AG08396 (cell line): ENCODE results near the gene TOP1.
A peak's percentile ranks its signal among the peaks of the same experiment; 100 is the strongest.

ENCODE experiments used
- DNase-seq: peaks from one replicate; pipeline ENCODE4 v3.0.0; 2012; ENCODE audit warnings: low spot score, mixed read lengths

Gene TOP1

GRCh38 chr20:41038149-41038877, 9.7 kb downstream of the TOP1 start:
- no peak for DNase-seq

GRCh38 chr20:41038878-41039404, 10.3 kb downstream of the TOP1 start:
- no peak for DNase-seq

- DNase-seq, result no peak
Observed at GRCh38 chr20:41040855-41041254, 12.2 kb downstream of the TOP1 start.

GRCh38 chr20:41041693-41042092, 13.1 kb downstream of the TOP1 start:
- DNase-seq, result no peak

GRCh38 chr20:41044409-41045062, 15.9 kb downstream of the TOP1 start:
- DNase-seq, result no peak

- DNase-seq, result no peak
Observed at GRCh38 chr20:41045671-41046070, 17.0 kb downstream of the TOP1 start.

GRCh38 chr20:41046716-41047115, 18.1 kb downstream of the TOP1 start:
- peak; percentile 20 for DNase-seq

GRCh38 chr20:41047279-41047974, 18.8 kb downstream of the TOP1 start:
- DNase-seq, result no peak

GRCh38 chr20:41047975-41048305, 19.3 kb downstream of the TOP1 start:
- peak; percentile 43 for DNase-seq

- DNase-seq, result no peak
Observed at GRCh38 chr20:41048461-41049301, 20.1 kb downstream of the TOP1 start.

- no peak for DNase-seq
Observed at GRCh38 chr20:41049451-41049850, 20.8 kb downstream of the TOP1 start.

- peak; percentile 24 for DNase-seq
Observed at GRCh38 chr20:41050361-41051008, 21.9 kb downstream of the TOP1 start.

GRCh38 chr20:41051009-41051825, 22.6 kb downstream of the TOP1 start:
- no peak for DNase-seq

- peak; percentile 30 for DNase-seq
Observed at GRCh38 chr20:41052742-41053419, 24.3 kb downstream of the TOP1 start.

GRCh38 chr20:41054070-41054846, 25.6 kb downstream of the TOP1 start:
- no peak for DNase-seq

- DNase-seq, result no peak
Observed at GRCh38 chr20:41054847-41055230, 26.2 kb downstream of the TOP1 start.

- no peak for DNase-seq
Observed at GRCh38 chr20:41055679-41056078, 27.1 kb downstream of the TOP1 start.

- peak; percentile 27 for DNase-seq
Observed at GRCh38 chr20:41057999-41058673, 29.5 kb downstream of the TOP1 start.
